ENCODE measurements around the gene RAP2C. TPM values are rescaled to one million over a fixed set of nuclear protein-coding genes. Genes with fewer than 3 reads are reported as not detected.
A peak's percentile ranks its signal among the peaks of the same experiment; 100 is the strongest.

The RAP2C gene
- total and polyA plus RNA-seq, 12 donors: 7.6 to 27.7 (median 16.5) TPM

GRCh38 chrX:132217203-132218073, 1.8 kb downstream of the RAP2C start:
- peaks cover 0 to 20% (median 0%) of the 10 kb centered on the region in 9 donors for H3K36me3 ChIP-seq
- H3K4me1 ChIP-seq: peaks cover 0 to 46% (median 20%) of the 10 kb centered on the region in 9 donors
- TF ChIP-seq CTCF (IDR thresholded peaks at IDR 0.05): no peak
- H3K4me3 ChIP-seq: peak overlapping the region; percentile 59 to 89 (median 81)
- H3K27ac ChIP-seq: peak overlapping the region; percentile 90 to 99 (median 97)
- ATAC-seq (peak; percentile 70 to 84 (median 77)), DNase-seq (peak; percentile 40 to 72)
- H3K27me3 ChIP-seq: peaks cover 0 to 23% (median 0%) of the 10 kb centered on the region in 7 donors
- intact Hi-C loops (cut with DNase I): loop anchor here in 6 of 10 donors (2.0 to 10.0 kb wide), 7 partner anchors 45 to 373 kb away; partner anchors contain the start of gene MBNL3 (in 1 of the 6)
- 0 to 1% methylated on average over 16 to 49 of the region's 74 CpGs for WGBS, 2 donors
- no peaks in the 10 kb centered on the region for H3K9me3 ChIP-seq

- peaks cover 0 to 20% (median 0%) of the 10 kb centered on the region in 7 donors for H3K27me3 ChIP-seq
- H3K9me3 ChIP-seq: no peaks in the 10 kb centered on the region
- no peak for TF ChIP-seq CTCF (IDR thresholded peaks at IDR 0.05)
- DNase-seq (no peak), ATAC-seq (no peak)
- peaks cover 0 to 52% (median 22%) of the 10 kb centered on the region in 9 donors for H3K4me1 ChIP-seq
- peak overlapping the region; percentile 59 to 89 (median 81) for H3K4me3 ChIP-seq
- WGBS, 2 donors: 0 to 1% methylated on average over 11 of the region's 11 CpGs
- peaks cover 0 to 26% (median 0%) of the 10 kb centered on the region in 9 donors for H3K36me3 ChIP-seq
- peak overlapping the region; percentile 90 to 99 (median 97) for H3K27ac ChIP-seq
- intact Hi-C loops (cut with DNase I): loop anchor here in 5 of 10 donors (5.0 to 10.0 kb wide), 5 partner anchors 45 to 372 kb away; partner anchors contain the start of gene MBNL3 (in 1 of the 5)
Measured at GRCh38 chrX:132216806-132217202, 2.4 kb downstream of the RAP2C start.

- peak overlapping the region in 6 of 10 donors; percentile 95 to 99 (median 98) for H3K27ac ChIP-seq
- 3% methylated on average over 8 of the region's 8 CpGs for WGBS, 2 donors
- H3K27me3 ChIP-seq: peaks cover 0 to 20% (median 0%) of the 10 kb centered on the region in 7 donors
Measured at GRCh38 chrX:132216283-132216682, 3.0 kb downstream of the RAP2C start.

More at GRCh38 chrX:132216283-132216682, 3.0 kb downstream of the RAP2C start:
- TF ChIP-seq CTCF (IDR thresholded peaks at IDR 0.05): no peak
- Histone ChIP-seq H3K9me3 (no peaks in the 10 kb centered on the region), H3K4me3 (peak overlapping the region in 9 of 10 donors; percentile 59 to 89 (median 84)), H3K36me3 (peaks cover 0 to 31% (median 0%) of the 10 kb centered on the region in 9 donors), H3K4me1 (peaks cover 0 to 54% (median 23%) of the 10 kb centered on the region in 9 donors)
- ATAC-seq (no peak), DNase-seq (no peak)
- intact Hi-C loops (cut with DNase I): loop anchor here in 5 of 10 donors (5.0 to 10.0 kb wide), 5 partner anchors 44 to 371 kb away; partner anchors contain the start of gene MBNL3 (in 1 of the 5)

Measured in heart right ventricle (tissue), 16 donors.